Loucy (cell line): ENCODE measurements around the gene SRSF7.

Experiments
- CTCF ChIP-seq: fragments of 200-600 bp; sonication (generic); conservative IDR thresholded peaks from 2 replicates; pipeline ENCODE4 v1.5.1; 2014; ENCODE audit warnings: mild to moderate bottlenecking, antibody characterized with exemption, low read length
- EZH2phosphoT487 ChIP-seq: fragments of 200-600 bp; IDR thresholded peaks from 2 replicates; pipeline ENCODE4 v1.6.1; 2018; ENCODE audit warnings: antibody characterized with exemption, mild to moderate bottlenecking, moderate library complexity, borderline replicate concordance

- TF ChIP-seq EZH2phosphoT487: no peak
- TF ChIP-seq CTCF: no peak
Measured at GRCh38 chr2:38697116-38697840, 53.9 kb downstream of the SRSF7 start.
